IMR-90 (cell line): ENCODE data around the gene PEX11G. TPM values are rescaled to one million over a fixed set of nuclear protein-coding genes. Genes with fewer than 3 reads are reported as not detected.

Experiments
- BHLHE40 ChIP-seq: fragments of 150-350 bp; IDR thresholded peaks from 2 replicates; pipeline ENCODE4 v1.6.1; 2016; ENCODE audit warnings: mild to moderate bottlenecking, low read depth, low read length
- MXI1 ChIP-seq: IDR thresholded peaks from 2 replicates; pipeline ENCODE4 v1.6.1; 2012; ENCODE audit warnings: low read depth, mild to moderate bottlenecking, low read length, moderate library complexity, borderline replicate concordance
- POLR2A ChIP-seq: IDR thresholded peaks from 2 replicates; pipeline ENCODE4 v1.6.1; 2012; ENCODE audit warnings: mild to moderate bottlenecking, low read depth, low read length
- polyA plus RNA-seq, 3 experiments: library from polyadenylated mRNA; depleted of rRNA; stranded (reverse); fragments of >200 nt; gene quantifications; 2 replicates each; pipeline ENCODE4 v1.2.3, GENCODE V29; 2012; ENCODE audit warnings: low replicate concordance in 1 of 3
- total RNA-seq: library from RNA; depleted of rRNA; stranded (reverse); fragments of >200 nt; gene quantifications from 2 replicates; pipeline ENCODE4 v1.2.3, GENCODE V29; 2012
- TF ChIP-seq, protein P1 (sequence below): conservative IDR thresholded peaks from 2 replicates; pipeline ENCODE4 v1.5.1; 2012; ENCODE audit warnings: mild to moderate bottlenecking, low read depth, low read length, improper control_type of control experiment

Gene PEX11G
- total and polyA plus RNA-seq, 2 of the 4 experiments (the other 2 are of a cell fraction) = 0.72 to 1.7 TPM

GRCh38 chr19:7470540-7471305 is 18.1 kb downstream of the PEX11G start (continued):
- TF ChIP-seq MXI1 = no peak
- TF ChIP-seq BHLHE40 = no peak
- TF ChIP-seq, protein P1, sequence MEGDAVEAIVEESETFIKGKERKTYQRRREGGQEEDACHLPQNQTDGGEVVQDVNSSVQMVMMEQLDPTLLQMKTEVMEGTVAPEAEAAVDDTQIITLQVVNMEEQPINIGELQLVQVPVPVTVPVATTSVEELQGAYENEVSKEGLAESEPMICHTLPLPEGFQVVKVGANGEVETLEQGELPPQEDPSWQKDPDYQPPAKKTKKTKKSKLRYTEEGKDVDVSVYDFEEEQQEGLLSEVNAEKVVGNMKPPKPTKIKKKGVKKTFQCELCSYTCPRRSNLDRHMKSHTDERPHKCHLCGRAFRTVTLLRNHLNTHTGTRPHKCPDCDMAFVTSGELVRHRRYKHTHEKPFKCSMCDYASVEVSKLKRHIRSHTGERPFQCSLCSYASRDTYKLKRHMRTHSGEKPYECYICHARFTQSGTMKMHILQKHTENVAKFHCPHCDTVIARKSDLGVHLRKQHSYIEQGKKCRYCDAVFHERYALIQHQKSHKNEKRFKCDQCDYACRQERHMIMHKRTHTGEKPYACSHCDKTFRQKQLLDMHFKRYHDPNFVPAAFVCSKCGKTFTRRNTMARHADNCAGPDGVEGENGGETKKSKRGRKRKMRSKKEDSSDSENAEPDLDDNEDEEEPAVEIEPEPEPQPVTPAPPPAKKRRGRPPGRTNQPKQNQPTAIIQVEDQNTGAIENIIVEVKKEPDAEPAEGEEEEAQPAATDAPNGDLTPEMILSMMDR = no peak
- no peak for TF ChIP-seq POLR2A
